Neural crest cell (in vitro differentiated cells): ENCODE measurements around the gene EIF4E1B. TPM values are rescaled to one million over a fixed set of nuclear protein-coding genes. Genes with fewer than 3 reads are reported as not detected.

Experiments
- DNase-seq: peaks from one replicate; pipeline ENCODE4 v3.0.0; 2021; ENCODE audit warnings: low read depth, mixed read lengths, low spot score
- H3K27ac Mint-ChIP-seq: one replicate; pipeline ENCODE4 v1.8.0; 2021; ENCODE audit warnings: mild to moderate bottlenecking, mixed read lengths; ENCODE audit not compliant: unreplicated experiment
- H3K27me3 Mint-ChIP-seq: 2 replicates; pipeline ENCODE4 v1.8.0; 2021; ENCODE audit warnings: low read depth, mild to moderate bottlenecking, mixed read lengths
- H3K36me3 Mint-ChIP-seq: 2 replicates; pipeline ENCODE4 v1.8.0; 2021; ENCODE audit warnings: low read depth, mild to moderate bottlenecking, mixed read lengths
- H3K4me1 Mint-ChIP-seq: 2 replicates; pipeline ENCODE4 v1.8.0; 2021; ENCODE audit warnings: mixed read lengths
- H3K4me3 Mint-ChIP-seq: one replicate; pipeline ENCODE4 v1.8.0; 2021; ENCODE audit warnings: mild to moderate bottlenecking, mixed read lengths
- H3K9me3 Mint-ChIP-seq: 2 replicates; pipeline ENCODE4 v1.8.0; 2021; ENCODE audit warnings: mixed read lengths
- CTCF ChIP-seq: fragments of 200-600 bp; sonication (generic); conservative IDR thresholded peaks from 2 replicates; pipeline ENCODE4 v1.5.0; 2021; ENCODE audit warnings: antibody characterized with exemption, mild to moderate bottlenecking
- total RNA-seq: library from RNA; stranded (reverse); gene quantifications from 2 replicates; pipeline ENCODE4 v1.2.1, GENCODE V29; 2021

The EIF4E1B gene
- total RNA-seq, 1 donor from 2014 or later = not detected

GRCh38 chr5:176651472-176651980 is 21.1 kb downstream of the EIF4E1B start:
- Mint-ChIP-seq H3K27me3 (no peaks in the 10 kb centered on the region), H3K9me3 (no peaks in the 10 kb centered on the region), H3K4me3 (no peak overlapping the region), H3K4me1 (peaks cover 17% of the 10 kb centered on the region), H3K36me3 (peaks cover 3% of the 10 kb centered on the region), H3K27ac (no peak overlapping the region)
- no peak for TF ChIP-seq CTCF
- DNase-seq = no peak

DNA sequence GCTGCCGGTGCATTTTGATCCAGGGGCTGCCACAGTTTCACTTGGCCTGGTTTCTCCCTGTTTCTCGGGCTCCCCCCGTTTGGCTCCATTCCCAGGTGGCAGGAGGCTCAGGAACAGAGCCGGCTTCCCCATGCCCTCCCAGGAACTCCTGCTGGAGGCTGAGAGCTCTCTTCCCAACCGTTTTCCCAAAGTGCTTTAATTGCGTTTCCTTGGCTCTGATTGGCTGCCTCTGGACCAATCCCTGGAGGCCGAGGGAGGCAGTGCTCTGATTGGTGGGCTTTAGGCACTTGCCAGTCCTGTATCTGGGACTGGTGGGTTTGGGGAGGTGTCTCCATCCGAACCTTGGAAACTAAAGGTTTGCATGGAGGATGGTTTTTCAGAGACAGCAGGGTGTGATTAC is 21.7 kb downstream of the EIF4E1B start:
- Mint-ChIP-seq H3K27me3 (no peaks in the 10 kb centered on the region), H3K27ac (no peak overlapping the region), H3K4me3 (no peak overlapping the region), H3K4me1 (peaks cover 11% of the 10 kb centered on the region), H3K36me3 (peaks cover 3% of the 10 kb centered on the region), H3K9me3 (no peaks in the 10 kb centered on the region)
- TF ChIP-seq CTCF = no peak
- DNase-seq = no peak

- H3K4me1 Mint-ChIP-seq = peaks cover 10% of the 10 kb centered on the region
Observed at GRCh38 chr5:176653401-176654385, 23.2 kb downstream of the EIF4E1B start.

DNA sequence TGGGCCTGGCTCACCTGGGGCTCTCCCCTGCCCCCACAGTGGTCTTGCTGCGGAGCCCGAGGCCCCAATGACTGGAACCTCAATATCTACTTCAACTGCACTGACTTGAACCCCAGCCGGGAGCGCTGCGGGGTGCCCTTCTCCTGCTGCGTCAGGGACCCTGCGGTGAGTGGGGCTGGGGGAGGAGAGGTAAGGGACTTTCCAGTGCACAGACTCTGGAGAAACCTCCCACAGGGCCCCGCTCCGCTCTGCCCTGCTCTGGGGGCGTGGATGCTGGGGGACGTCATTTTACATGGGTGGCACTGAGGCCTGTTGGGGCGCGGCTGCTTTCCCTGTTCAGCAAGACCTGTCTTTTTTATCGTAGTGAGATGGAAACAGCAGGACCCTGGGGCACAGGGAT is 24.4 kb downstream of the EIF4E1B start:
- no peak overlapping the region for H3K4me3 Mint-ChIP-seq

More at GRCh38 chr5:176653401-176654385, 23.2 kb downstream of the EIF4E1B start:
- H3K27ac Mint-ChIP-seq = no peak overlapping the region
- DNase-seq = no peak
- no peak overlapping the region for H3K4me3 Mint-ChIP-seq
- TF ChIP-seq CTCF = no peak
- H3K9me3 Mint-ChIP-seq = no peaks in the 10 kb centered on the region
- no peaks in the 10 kb centered on the region for H3K27me3 Mint-ChIP-seq
- H3K36me3 Mint-ChIP-seq = peaks cover 3% of the 10 kb centered on the region

GRCh38 chr5:176656467-176656990 is 26.1 kb downstream of the EIF4E1B start:
- Mint-ChIP-seq H3K4me3 (no peak overlapping the region), H3K36me3 (peaks cover 3% of the 10 kb centered on the region), H3K27ac (no peak overlapping the region), H3K9me3 (no peaks in the 10 kb centered on the region), H3K4me1 (peaks cover 5% of the 10 kb centered on the region), H3K27me3 (no peaks in the 10 kb centered on the region)
- no peak for TF ChIP-seq CTCF
- DNase-seq = no peak

More for the DNA sequence above, 24.4 kb downstream of the EIF4E1B start:
- no peaks in the 10 kb centered on the region for H3K9me3 Mint-ChIP-seq
- H3K4me1 Mint-ChIP-seq = peaks cover 5% of the 10 kb centered on the region
- H3K36me3 Mint-ChIP-seq = peaks cover 3% of the 10 kb centered on the region
- H3K27me3 Mint-ChIP-seq = no peaks in the 10 kb centered on the region
- no peak for TF ChIP-seq CTCF
- DNase-seq = no peak
- H3K27ac Mint-ChIP-seq = no peak overlapping the region
